ENCODE data around the gene POLR1D. TPM values are rescaled to one million over a fixed set of nuclear protein-coding genes. Genes with fewer than 3 reads are reported as not detected.

The POLR1D gene
- total RNA-seq, 1 experiment from 2014 or later, result 75.6 TPM

- no TSS peak for BruUV-seq (replicated peaks)
- no peaks in the 10 kb centered on the region for H3K27me3 ChIP-seq (ENCODE audit: control insufficient read depth, insufficient read depth, low read length)
- H3K4me1 ChIP-seq (ENCODE audit: control insufficient read depth, insufficient read depth, low read length), result no peaks in the 10 kb centered on the region
- no peak overlapping the region for H3K27ac ChIP-seq (ENCODE audit: low read length)
- no peak for TF ChIP-seq POLR2AphosphoS5 (IDR thresholded peaks at IDR 0.05; ENCODE audit: low read depth, low read length)
- no peak for TF ChIP-seq REST (IDR thresholded peaks at IDR 0.05; ENCODE audit: insufficient read depth in 1 of 2, low read depth in 2 of 2, low read length in 1 of 2)
- H3K36me3 ChIP-seq (ENCODE audit: control insufficient read depth, insufficient read depth, low read length), result no peaks in the 10 kb centered on the region
- ChIA-PET CTCF (no interaction called here), POLR2A (no interaction called here)
- H3K9me3 ChIP-seq (ENCODE audit: control insufficient read depth, insufficient read depth, low read depth, low read length), result no peaks in the 10 kb centered on the region
- DNase-seq (ENCODE audit: low read depth, low spot score), result no peak
- H3K4me3 ChIP-seq (ENCODE audit: low read depth in 2 of 2, low read length in 2 of 2), result no peak overlapping the region
- intact Hi-C loops (cut with micrococcal nuclease; ENCODE audit: unreplicated experiment) (no loop called here), in situ Hi-C loops (cut with HindIII; ENCODE audit: low pct_unique_long_range_greater_than_20kb, low sequenced_read_pairs) (no loop called here)
- no peak for ATAC-seq
Observed at GRCh38 chr13:27660511-27660910, 38.8 kb downstream of the POLR1D start.

GRCh38 chr13:27661017-27661416 lies 39.3 kb downstream of the POLR1D start:
- no peaks in the 10 kb centered on the region for H3K9me3 ChIP-seq (ENCODE audit: control insufficient read depth, insufficient read depth, low read depth, low read length)
- BruUV-seq (replicated peaks), result no TSS peak
- no peaks in the 10 kb centered on the region for H3K4me1 ChIP-seq (ENCODE audit: control insufficient read depth, insufficient read depth, low read length)
- ATAC-seq, result no peak
- H3K27ac ChIP-seq (ENCODE audit: low read length), result no peak overlapping the region
- no peak overlapping the region for H3K4me3 ChIP-seq (ENCODE audit: low read depth in 2 of 2, low read length in 2 of 2)
- H3K36me3 ChIP-seq (ENCODE audit: control insufficient read depth, insufficient read depth, low read length), result no peaks in the 10 kb centered on the region
- TF ChIP-seq POLR2AphosphoS5 (IDR thresholded peaks at IDR 0.05; ENCODE audit: low read depth, low read length), result no peak
- TF ChIP-seq TCF7L2 (IDR thresholded peaks at IDR 0.05; ENCODE audit: low read depth, low read length), result no peak
- no peak for TF ChIP-seq REST (IDR thresholded peaks at IDR 0.05; ENCODE audit: insufficient read depth in 1 of 2, low read depth in 2 of 2, low read length in 1 of 2)
- no peak for TF ChIP-seq CTCF (IDR thresholded peaks at IDR 0.05)
- TF ChIP-seq SIN3A (IDR thresholded peaks at IDR 0.05; ENCODE audit: borderline replicate concordance, insufficient read depth, low read depth, low read length), result no peak
- intact Hi-C loops (cut with micrococcal nuclease; ENCODE audit: unreplicated experiment), result no loop called here
- no peaks in the 10 kb centered on the region for H3K27me3 ChIP-seq (ENCODE audit: control insufficient read depth, insufficient read depth, low read length)
- ChIA-PET POLR2A (no interaction called here), CTCF (no interaction called here)
- DNase-seq (ENCODE audit: low read depth, low spot score), result no peak
- in situ Hi-C loops (cut with HindIII; ENCODE audit: low pct_unique_long_range_greater_than_20kb, low sequenced_read_pairs), result no loop called here

Data from Panc1 (cell line).